C4-2B (cell line): ENCODE results near the gene GPX2.

Experiments
- H3K27ac ChIP-seq: fragments of 450-650 bp; 2 replicates; pipeline ENCODE4 v1.5.1; 2017
- ZFX ChIP-seq: fragments of 450-650 bp; IDR thresholded peaks from 2 replicates; pipeline ENCODE4 v1.6.1; 2017
- TF ChIP-seq, protein P1 (sequence below): fragments of 450-650 bp; conservative IDR thresholded peaks from 2 replicates; pipeline ENCODE4 v1.5.1; 2017; ENCODE audit warnings: mild to moderate bottlenecking

The GPX2 gene

DNA sequence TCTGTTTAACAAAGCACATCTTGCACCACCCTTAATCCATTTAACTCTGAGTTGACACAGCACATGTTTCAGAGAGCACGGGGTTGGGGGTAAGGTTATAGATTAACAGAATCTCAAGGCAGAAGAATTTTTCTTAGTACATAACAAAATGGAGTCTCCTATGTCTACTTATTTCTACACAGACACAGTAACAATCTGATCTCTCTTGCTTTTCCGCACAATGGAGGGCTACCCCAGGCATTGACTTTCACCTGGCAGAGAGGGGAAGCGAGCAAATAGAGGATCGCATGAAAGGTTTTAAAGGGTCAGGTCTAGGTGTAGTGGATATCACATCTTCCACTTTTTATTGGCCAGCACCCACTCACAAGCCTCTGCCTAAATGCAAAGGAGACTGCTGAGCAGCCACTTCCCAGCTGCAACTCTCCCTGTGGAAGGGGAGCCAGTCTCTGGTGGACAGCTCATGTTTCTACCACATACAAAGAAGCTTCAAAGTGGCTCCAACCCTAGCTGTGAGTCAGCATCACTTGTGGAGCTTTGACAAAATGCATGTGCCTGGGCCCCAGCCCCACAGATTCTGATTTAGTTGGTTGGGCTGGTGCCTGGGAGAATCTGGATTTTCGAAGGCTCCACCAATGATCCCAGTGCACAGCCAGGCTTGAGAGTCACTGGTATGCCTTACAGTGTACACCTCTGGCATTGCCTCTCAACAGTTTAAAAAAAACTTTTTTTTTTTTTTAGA is 37.0 kb upstream of the GPX2 start:
- H3K27ac ChIP-seq: no peak overlapping the region
- no peak for TF ChIP-seq ZFX
- TF ChIP-seq, protein P1, sequence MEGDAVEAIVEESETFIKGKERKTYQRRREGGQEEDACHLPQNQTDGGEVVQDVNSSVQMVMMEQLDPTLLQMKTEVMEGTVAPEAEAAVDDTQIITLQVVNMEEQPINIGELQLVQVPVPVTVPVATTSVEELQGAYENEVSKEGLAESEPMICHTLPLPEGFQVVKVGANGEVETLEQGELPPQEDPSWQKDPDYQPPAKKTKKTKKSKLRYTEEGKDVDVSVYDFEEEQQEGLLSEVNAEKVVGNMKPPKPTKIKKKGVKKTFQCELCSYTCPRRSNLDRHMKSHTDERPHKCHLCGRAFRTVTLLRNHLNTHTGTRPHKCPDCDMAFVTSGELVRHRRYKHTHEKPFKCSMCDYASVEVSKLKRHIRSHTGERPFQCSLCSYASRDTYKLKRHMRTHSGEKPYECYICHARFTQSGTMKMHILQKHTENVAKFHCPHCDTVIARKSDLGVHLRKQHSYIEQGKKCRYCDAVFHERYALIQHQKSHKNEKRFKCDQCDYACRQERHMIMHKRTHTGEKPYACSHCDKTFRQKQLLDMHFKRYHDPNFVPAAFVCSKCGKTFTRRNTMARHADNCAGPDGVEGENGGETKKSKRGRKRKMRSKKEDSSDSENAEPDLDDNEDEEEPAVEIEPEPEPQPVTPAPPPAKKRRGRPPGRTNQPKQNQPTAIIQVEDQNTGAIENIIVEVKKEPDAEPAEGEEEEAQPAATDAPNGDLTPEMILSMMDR: no peak

DNA sequence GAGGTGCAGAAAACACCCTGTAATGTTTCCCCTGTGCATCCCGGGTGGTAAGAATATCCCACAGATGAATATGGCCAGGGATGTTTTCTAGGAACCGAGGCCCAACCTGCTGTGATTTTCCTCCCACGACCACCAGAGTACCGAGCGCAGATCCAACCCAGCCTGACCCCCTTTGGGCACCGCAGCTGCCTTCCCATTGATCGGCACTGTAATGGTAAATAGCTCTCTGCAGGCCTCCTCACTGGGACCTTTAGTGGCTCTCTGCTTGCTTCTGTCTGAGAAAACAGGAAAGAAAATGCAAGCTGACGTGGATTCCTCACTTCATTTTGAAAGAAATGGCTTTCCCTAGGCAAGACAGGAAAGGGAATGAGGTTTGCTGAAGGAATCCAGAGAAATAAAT is 32.0 kb upstream of the GPX2 start:
- H3K27ac ChIP-seq: no peak overlapping the region
- TF ChIP-seq, protein P1: no peak
- TF ChIP-seq ZFX: no peak

DNA sequence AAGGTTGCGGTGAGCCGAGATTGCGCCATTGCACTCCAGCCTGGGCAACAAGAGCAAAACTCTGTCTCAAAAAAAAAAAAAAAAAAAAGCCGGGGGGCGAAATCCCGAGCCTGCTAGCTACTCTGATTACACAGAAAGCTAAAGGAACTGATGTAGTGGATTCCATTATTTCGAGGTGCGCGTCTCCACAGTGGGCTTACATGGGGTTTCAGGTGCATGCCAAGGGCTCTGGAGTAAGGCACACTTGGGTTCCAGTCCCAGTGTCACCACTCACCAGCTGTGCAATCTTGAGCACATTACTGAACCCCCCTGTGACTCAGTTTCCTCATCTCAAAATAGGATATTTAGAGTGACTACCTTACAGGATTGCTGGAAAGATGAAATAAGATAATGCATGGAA is 31.3 kb upstream of the GPX2 start:
- no peak overlapping the region for H3K27ac ChIP-seq
- TF ChIP-seq, protein P1: no peak

- H3K27ac ChIP-seq: no peak overlapping the region
- TF ChIP-seq, protein P1: no peak
- no peak for TF ChIP-seq ZFX
Observed at GRCh38 chr14:64973026-64973442, 30.5 kb upstream of the GPX2 start.

GRCh38 chr14:64971943-64972791 is 29.6 kb upstream of the GPX2 start, which contains the start of gene RAB15:
Gene RAB15, minus strand, starts transcription at chr14:64972336. Its CDS starts 260 bp downstream, at chr14:64972076.
- H3K27ac ChIP-seq: peak within 1 kb of the TSS; percentile 62
- TF ChIP-seq ZFX: no peak
- TF ChIP-seq, protein P1: no peak; the same call in 1 of the 2 replicates

GRCh38 chr14:64971491-64971942 is 29.0 kb upstream of the GPX2 start:
- TF ChIP-seq ZFX: no peak
- TF ChIP-seq, protein P1: no peak

More at GRCh38 chr14:64971491-64971942, 29.0 kb upstream of the GPX2 start:
- H3K27ac ChIP-seq: peak overlapping the region; percentile 62
